ENCODE results near the gene GRID1.

GRID1 gene

DNA sequence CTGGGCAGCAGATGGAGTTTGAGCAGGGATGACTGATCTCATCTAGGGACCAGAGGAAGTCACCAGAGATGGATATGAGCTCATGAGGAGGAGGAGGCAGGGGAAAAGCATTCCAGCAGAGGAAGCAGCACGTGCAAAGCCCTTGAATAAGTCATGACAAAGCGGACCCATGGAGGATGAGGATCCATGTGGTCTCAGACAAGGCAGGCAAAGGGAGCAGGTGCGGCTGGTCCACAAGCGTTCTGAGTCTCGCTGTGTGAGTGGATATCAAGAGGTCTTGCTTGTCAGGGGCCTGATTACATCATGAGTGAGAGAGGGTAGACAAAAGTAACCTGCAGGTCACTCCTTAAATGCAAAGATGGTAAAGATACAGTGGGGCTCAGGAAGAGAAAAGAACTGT is 307.6 kb downstream of the GRID1 start:
- Histone ChIP-seq H3K4me1 (ENCODE audit: control insufficient read depth, insufficient read depth, low read length) (no peaks in the 10 kb centered on the region), H3K4me3 (ENCODE audit: low read depth, low read length) (no peak overlapping the region), H3K27ac (ENCODE audit: extremely low read depth, low read depth, low read length) (no peak overlapping the region), H3K9me3 (ENCODE audit: control insufficient read depth, insufficient read depth, low read depth, low read length) (no peaks in the 10 kb centered on the region), H3K36me3 (ENCODE audit: control insufficient read depth in 2 of 2, insufficient read depth in 1 of 2, low read length in 2 of 2) (no peaks in the 10 kb centered on the region)
- POLR2A ChIA-PET, result no interaction called here
- TF ChIP-seq ZNF501 (tag by site-specific recombination; IDR thresholded peaks at IDR 0.05) (no peak), BCL11A (tag by site-specific recombination; IDR thresholded peaks at IDR 0.05; ENCODE audit: low read depth) (no peak), ZNF350 (tag by site-specific recombination; IDR thresholded peaks at IDR 0.05) (no peak), ZNF146 (tag by site-specific recombination; IDR thresholded peaks at IDR 0.05) (no peak)
- TF ChIP-seq, protein P1, sequence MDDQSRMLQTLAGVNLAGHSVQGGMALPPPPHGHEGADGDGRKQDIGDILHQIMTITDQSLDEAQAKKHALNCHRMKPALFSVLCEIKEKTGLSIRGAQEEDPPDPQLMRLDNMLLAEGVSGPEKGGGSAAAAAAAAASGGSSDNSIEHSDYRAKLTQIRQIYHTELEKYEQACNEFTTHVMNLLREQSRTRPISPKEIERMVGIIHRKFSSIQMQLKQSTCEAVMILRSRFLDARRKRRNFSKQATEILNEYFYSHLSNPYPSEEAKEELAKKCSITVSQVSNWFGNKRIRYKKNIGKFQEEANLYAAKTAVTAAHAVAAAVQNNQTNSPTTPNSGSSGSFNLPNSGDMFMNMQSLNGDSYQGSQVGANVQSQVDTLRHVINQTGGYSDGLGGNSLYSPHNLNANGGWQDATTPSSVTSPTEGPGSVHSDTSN (CRISPR knock-in tag; IDR thresholded peaks at IDR 0.05), result no peak
- CTCF ChIA-PET, result no interaction called here

DNA sequence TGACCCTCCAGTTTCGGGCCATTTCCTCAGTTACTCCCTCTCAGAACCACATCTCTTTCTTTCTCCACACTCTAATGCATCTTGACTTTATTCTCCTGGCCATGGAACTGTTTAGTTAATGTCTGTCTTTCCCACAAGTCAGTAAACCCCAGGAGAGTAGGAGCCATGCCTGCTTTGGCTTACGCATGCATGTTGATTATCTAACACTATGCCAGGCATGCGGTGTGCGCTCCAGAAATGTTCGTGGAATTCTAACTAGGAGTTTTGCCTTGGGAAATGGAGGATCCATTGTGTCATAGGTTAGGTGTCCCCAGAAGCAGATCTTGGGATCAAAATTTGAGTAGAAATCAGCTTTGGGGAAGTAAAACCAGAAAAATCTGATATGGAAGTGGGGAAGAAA is 308.9 kb downstream of the GRID1 start:
- Histone ChIP-seq H3K27ac (ENCODE audit: extremely low read depth, low read depth, low read length) (no peak overlapping the region), H3K4me1 (ENCODE audit: control insufficient read depth, insufficient read depth, low read length) (no peaks in the 10 kb centered on the region), H3K36me3 (ENCODE audit: control insufficient read depth in 2 of 2, insufficient read depth in 1 of 2, low read length in 2 of 2) (no peaks in the 10 kb centered on the region), H3K9me3 (ENCODE audit: control insufficient read depth, insufficient read depth, low read depth, low read length) (no peaks in the 10 kb centered on the region), H3K4me3 (ENCODE audit: low read depth, low read length) (no peak overlapping the region)
- no peak for TF ChIP-seq ZNF521 (tag by site-specific recombination; IDR thresholded peaks at IDR 0.05)
- TF ChIP-seq ZNF629 (tag by site-specific recombination; IDR thresholded peaks at IDR 0.05), result no peak
- no peak for TF ChIP-seq SP2 (tag by site-specific recombination; IDR thresholded peaks at IDR 0.05)
- TF ChIP-seq, protein P2, sequence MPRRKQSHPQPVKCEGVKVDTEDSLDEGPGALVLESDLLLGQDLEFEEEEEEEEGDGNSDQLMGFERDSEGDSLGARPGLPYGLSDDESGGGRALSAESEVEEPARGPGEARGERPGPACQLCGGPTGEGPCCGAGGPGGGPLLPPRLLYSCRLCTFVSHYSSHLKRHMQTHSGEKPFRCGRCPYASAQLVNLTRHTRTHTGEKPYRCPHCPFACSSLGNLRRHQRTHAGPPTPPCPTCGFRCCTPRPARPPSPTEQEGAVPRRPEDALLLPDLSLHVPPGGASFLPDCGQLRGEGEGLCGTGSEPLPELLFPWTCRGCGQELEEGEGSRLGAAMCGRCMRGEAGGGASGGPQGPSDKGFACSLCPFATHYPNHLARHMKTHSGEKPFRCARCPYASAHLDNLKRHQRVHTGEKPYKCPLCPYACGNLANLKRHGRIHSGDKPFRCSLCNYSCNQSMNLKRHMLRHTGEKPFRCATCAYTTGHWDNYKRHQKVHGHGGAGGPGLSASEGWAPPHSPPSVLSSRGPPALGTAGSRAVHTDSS (tag by site-specific recombination; IDR thresholded peaks at IDR 0.05), result no peak
- TF ChIP-seq, protein P3, sequence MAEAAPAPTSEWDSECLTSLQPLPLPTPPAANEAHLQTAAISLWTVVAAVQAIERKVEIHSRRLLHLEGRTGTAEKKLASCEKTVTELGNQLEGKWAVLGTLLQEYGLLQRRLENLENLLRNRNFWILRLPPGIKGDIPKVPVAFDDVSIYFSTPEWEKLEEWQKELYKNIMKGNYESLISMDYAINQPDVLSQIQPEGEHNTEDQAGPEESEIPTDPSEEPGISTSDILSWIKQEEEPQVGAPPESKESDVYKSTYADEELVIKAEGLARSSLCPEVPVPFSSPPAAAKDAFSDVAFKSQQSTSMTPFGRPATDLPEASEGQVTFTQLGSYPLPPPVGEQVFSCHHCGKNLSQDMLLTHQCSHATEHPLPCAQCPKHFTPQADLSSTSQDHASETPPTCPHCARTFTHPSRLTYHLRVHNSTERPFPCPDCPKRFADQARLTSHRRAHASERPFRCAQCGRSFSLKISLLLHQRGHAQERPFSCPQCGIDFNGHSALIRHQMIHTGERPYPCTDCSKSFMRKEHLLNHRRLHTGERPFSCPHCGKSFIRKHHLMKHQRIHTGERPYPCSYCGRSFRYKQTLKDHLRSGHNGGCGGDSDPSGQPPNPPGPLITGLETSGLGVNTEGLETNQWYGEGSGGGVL (tag by site-specific recombination; IDR thresholded peaks at IDR 0.05), result no peak
- TF ChIP-seq, protein P4, sequence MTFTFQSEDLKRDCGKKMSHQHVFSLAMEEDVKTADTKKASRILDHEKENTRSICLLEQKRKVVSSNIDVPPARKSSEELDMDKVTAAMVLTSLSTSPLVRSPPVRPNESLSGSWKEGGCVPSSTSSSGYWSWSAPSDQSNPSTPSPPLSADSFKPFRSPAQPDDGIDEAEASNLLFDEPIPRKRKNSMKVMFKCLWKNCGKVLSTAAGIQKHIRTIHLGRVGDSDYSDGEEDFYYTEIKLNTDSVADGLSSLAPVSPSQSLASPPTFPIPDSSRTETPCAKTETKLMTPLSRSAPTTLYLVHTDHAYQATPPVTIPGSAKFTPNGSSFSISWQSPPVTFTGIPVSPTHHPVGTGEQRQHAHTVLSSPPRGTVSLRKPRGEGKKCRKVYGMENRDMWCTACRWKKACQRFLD (tag by site-specific recombination; IDR thresholded peaks at IDR 0.05), result no peak
- TF ChIP-seq HOXA7 (CRISPR knock-in tag; IDR thresholded peaks at IDR 0.05; ENCODE audit: borderline replicate concordance), result no peak
- TF ChIP-seq, protein P5, sequence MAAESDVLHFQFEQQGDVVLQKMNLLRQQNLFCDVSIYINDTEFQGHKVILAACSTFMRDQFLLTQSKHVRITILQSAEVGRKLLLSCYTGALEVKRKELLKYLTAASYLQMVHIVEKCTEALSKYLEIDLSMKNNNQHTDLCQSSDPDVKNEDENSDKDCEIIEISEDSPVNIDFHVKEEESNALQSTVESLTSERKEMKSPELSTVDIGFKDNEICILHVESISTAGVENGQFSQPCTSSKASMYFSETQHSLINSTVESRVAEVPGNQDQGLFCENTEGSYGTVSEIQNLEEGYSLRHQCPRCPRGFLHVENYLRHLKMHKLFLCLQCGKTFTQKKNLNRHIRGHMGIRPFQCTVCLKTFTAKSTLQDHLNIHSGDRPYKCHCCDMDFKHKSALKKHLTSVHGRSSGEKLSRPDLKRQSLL (tag by site-specific recombination; IDR thresholded peaks at IDR 0.05), result no peak
- no peak for TF ChIP-seq ZNF792 (tag by site-specific recombination; IDR thresholded peaks at IDR 0.05)
- no peak for TF ChIP-seq ZNF214 (tag by site-specific recombination; IDR thresholded peaks at IDR 0.05; ENCODE audit: borderline replicate concordance)
- TF ChIP-seq ZNF274 (IDR thresholded peaks at IDR 0.05; ENCODE audit: low read length), result no peak
- TF ChIP-seq ZNF274 (tag by site-specific recombination; IDR thresholded peaks at IDR 0.05; ENCODE audit: borderline replicate concordance), result no peak
- TF ChIP-seq ZBTB1 (tag by site-specific recombination; IDR thresholded peaks at IDR 0.05), result no peak
- TF ChIP-seq, protein P6, sequence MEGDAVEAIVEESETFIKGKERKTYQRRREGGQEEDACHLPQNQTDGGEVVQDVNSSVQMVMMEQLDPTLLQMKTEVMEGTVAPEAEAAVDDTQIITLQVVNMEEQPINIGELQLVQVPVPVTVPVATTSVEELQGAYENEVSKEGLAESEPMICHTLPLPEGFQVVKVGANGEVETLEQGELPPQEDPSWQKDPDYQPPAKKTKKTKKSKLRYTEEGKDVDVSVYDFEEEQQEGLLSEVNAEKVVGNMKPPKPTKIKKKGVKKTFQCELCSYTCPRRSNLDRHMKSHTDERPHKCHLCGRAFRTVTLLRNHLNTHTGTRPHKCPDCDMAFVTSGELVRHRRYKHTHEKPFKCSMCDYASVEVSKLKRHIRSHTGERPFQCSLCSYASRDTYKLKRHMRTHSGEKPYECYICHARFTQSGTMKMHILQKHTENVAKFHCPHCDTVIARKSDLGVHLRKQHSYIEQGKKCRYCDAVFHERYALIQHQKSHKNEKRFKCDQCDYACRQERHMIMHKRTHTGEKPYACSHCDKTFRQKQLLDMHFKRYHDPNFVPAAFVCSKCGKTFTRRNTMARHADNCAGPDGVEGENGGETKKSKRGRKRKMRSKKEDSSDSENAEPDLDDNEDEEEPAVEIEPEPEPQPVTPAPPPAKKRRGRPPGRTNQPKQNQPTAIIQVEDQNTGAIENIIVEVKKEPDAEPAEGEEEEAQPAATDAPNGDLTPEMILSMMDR (tag by site-specific recombination; IDR thresholded peaks at IDR 0.05), result no peak
- TF ChIP-seq ZNF837 (tag by site-specific recombination; IDR thresholded peaks at IDR 0.05), result no peak
- TF ChIP-seq, protein P7, sequence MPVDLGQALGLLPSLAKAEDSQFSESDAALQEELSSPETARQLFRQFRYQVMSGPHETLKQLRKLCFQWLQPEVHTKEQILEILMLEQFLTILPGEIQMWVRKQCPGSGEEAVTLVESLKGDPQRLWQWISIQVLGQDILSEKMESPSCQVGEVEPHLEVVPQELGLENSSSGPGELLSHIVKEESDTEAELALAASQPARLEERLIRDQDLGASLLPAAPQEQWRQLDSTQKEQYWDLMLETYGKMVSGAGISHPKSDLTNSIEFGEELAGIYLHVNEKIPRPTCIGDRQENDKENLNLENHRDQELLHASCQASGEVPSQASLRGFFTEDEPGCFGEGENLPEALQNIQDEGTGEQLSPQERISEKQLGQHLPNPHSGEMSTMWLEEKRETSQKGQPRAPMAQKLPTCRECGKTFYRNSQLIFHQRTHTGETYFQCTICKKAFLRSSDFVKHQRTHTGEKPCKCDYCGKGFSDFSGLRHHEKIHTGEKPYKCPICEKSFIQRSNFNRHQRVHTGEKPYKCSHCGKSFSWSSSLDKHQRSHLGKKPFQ (tag by site-specific recombination; IDR thresholded peaks at IDR 0.05), result no peak
- TF ChIP-seq ZSCAN23 (tag by site-specific recombination; IDR thresholded peaks at IDR 0.05), result no peak
- no peak for TF ChIP-seq ZNF768 (tag by site-specific recombination; IDR thresholded peaks at IDR 0.05)
- TF ChIP-seq ZNF239 (tag by site-specific recombination; IDR thresholded peaks at IDR 0.05), result no peak
- ChIA-PET CTCF (interaction anchor here (0.6 kb wide), 1 partner anchor 381 kb away, joined by 3 read pairs; no protein-coding TSS in a partner anchor), POLR2A (no interaction called here)
